IPS-NIHi7 (cell line): ENCODE measurements around the gene GTF2H2C.
"Not testable (repeated sequence)": the region's sequence is repeated elsewhere in the genome, so short reads cannot be mapped to it uniquely, and the experiment has no call there.

ENCODE experiments used
- DNase-seq: peaks from one replicate; pipeline ENCODE4 v3.0.0; 2012; ENCODE audit warnings: mixed read lengths; ENCODE audit errors: extremely low spot score

GTF2H2C gene

GRCh38 chr5:69559908-69560330 is at the start of gene GTF2H2C:
TSS of gene GTF2H2C (plus strand) at chr5:69560191. CDS start at chr5:69565133, 4,942 bp downstream.
- DNase-seq = not testable (repeated sequence)

- DNase-seq = no peak
Measured at GRCh38 chr5:69510694-69511093, 49.3 kb upstream of the GTF2H2C start.

- DNase-seq = no peak
Measured at GRCh38 chr5:69512740-69513260, 47.2 kb upstream of the GTF2H2C start.

GRCh38 chr5:69515570-69515969 is 44.4 kb upstream of the GTF2H2C start:
- DNase-seq = not testable (repeated sequence)

- DNase-seq = no peak
Measured at GRCh38 chr5:69516769-69517168, 43.2 kb upstream of the GTF2H2C start.

- no peak for DNase-seq
Measured at GRCh38 chr5:69517763-69518212, 42.2 kb upstream of the GTF2H2C start.

- no peak for DNase-seq
Measured at GRCh38 chr5:69519285-69519684, 40.7 kb upstream of the GTF2H2C start.

- no peak for DNase-seq
Measured at GRCh38 chr5:69522035-69522434, 38.0 kb upstream of the GTF2H2C start.

GRCh38 chr5:69525490-69525889 is 34.5 kb upstream of the GTF2H2C start:
- no peak for DNase-seq

- DNase-seq = no peak
Measured at GRCh38 chr5:69526660-69527059, 33.3 kb upstream of the GTF2H2C start.

- DNase-seq = no peak
Measured at GRCh38 chr5:69527128-69527770, 32.7 kb upstream of the GTF2H2C start.

GRCh38 chr5:69528035-69528434 is 32.0 kb upstream of the GTF2H2C start:
- DNase-seq = peak; percentile 31

GRCh38 chr5:69528609-69529008 is 31.4 kb upstream of the GTF2H2C start:
- no peak for DNase-seq

GRCh38 chr5:69530561-69531405 is 29.2 kb upstream of the GTF2H2C start:
- no peak for DNase-seq

GRCh38 chr5:69531406-69531801 is 28.6 kb upstream of the GTF2H2C start:
- no peak for DNase-seq

GRCh38 chr5:69537911-69538310 is 22.1 kb upstream of the GTF2H2C start:
- not testable (repeated sequence) for DNase-seq

- not testable (repeated sequence) for DNase-seq
Measured at GRCh38 chr5:69538735-69539134, 21.3 kb upstream of the GTF2H2C start.

- DNase-seq = not testable (repeated sequence)
Measured at GRCh38 chr5:69541347-69541746, 18.6 kb upstream of the GTF2H2C start.

GRCh38 chr5:69542838-69543618 is 17.0 kb upstream of the GTF2H2C start:
- not testable (repeated sequence) for DNase-seq

GRCh38 chr5:69544602-69545001 is 15.4 kb upstream of the GTF2H2C start:
- not testable (repeated sequence) for DNase-seq

GRCh38 chr5:69560587-69561431 is 818 bp downstream of the GTF2H2C start:
- not testable (repeated sequence) for DNase-seq
